ENCODE measurements around the gene FAM131B. TPM values are rescaled to one million over a fixed set of nuclear protein-coding genes. Genes with fewer than 3 reads are reported as not detected.

Gene FAM131B
- total and polyA plus RNA-seq, 9 of the 15 experiments (the other 6 are each of a cell fraction or from before 2014, with no cell fraction given) = 0.03 to 0.04 TPM; not detected in 7

GRCh38 chr7:143397710-143398530, 35.4 kb upstream of the FAM131B start:
- Histone ChIP-seq H3K4me1 (replicated peaks in 1 of 2; ENCODE audit: control insufficient read depth in 2 of 2, insufficient read depth in 2 of 2, low read length in 2 of 2) (peaks cover 0 to 12% of the 10 kb centered on the region in 2 experiments; a peak in 2 of 5 replicates), H3K4me2 (ENCODE audit: insufficient read depth, low read length) (no peak overlapping the region), H3K36me3 (ENCODE audit: control insufficient read depth, insufficient read depth, low read length) (no peaks in the 10 kb centered on the region), H3K27me3 (ENCODE audit: control insufficient read depth in 2 of 2, insufficient read depth in 2 of 2, low read length in 2 of 2) (peaks cover 54 to 89% of the 10 kb centered on the region in 2 experiments), H3K27ac (ENCODE audit: extremely low read depth, low read depth, low read length) (no peak overlapping the region), H3K79me2 (ENCODE audit: control insufficient read depth, insufficient read depth, low read length) (no peaks in the 10 kb centered on the region), H3K4me3 (no peak overlapping the region), H3K9me1 (ENCODE audit: control insufficient read depth, insufficient read depth, low read length) (peaks cover 3% of the 10 kb centered on the region), H3K9me3 (replicated peaks; ENCODE audit: control insufficient read depth, insufficient read depth, low read depth, low read length) (no peaks in the 10 kb centered on the region), H3K9ac (ENCODE audit: insufficient read depth in 1 of 2, low read depth in 2 of 2, low read length in 2 of 2) (no peak overlapping the region), H2AFZ (ENCODE audit: low read depth, low read length) (no peak overlapping the region), H4K20me1 (replicated peaks; ENCODE audit: control insufficient read depth, insufficient read depth, low read length) (peaks cover 17% of the 10 kb centered on the region)
- in situ Hi-C loops (cut with MboI) = no loop called here
- 1% methylated on average over 16 of the region's 16 CpGs for WGBS (ENCODE audit: insufficient coverage, low coverage, missing lambda C conversion rate)
- no TSS peak for BruUV-seq (replicated peaks)
- intact Hi-C loops (cut with micrococcal nuclease) = no loop called here
- POLR2A ChIA-PET = interaction anchor here (0.6 to 0.7 kb wide), 2 partner anchors 8 to 18 kb away, joined by 3 read pairs; no protein-coding TSS in a partner anchor
- FAIRE-seq (no peak), DNase-seq (ENCODE audit: extremely low read depth in 1 of 4, low spot score in 3 of 4) (no peak), ATAC-seq (no peak)
- TF ChIP-seq TSHZ1 (CRISPR knock-in tag; IDR thresholded peaks at IDR 0.05) (no peak), NCOA4 (IDR thresholded peaks at IDR 0.05; ENCODE audit: partially characterized antibody) (no peak), ZFPM2 (CRISPR knock-in tag; IDR thresholded peaks at IDR 0.05) (no peak), POU5F1 (IDR thresholded peaks at IDR 0.05; ENCODE audit: borderline replicate concordance, low read depth, low read length, partially characterized antibody) (no peak), BCL6 (CRISPR knock-in tag; IDR thresholded peaks at IDR 0.05) (no peak)
- CTCF ChIA-PET (ENCODE audit: low intra/inter-chr PET ratio) = no interaction called here
